NCI-H146 treated with DMSO at 0.1 percent for 48 hours (cell line): Measurements from ENCODE around the gene CLDN1.
A peak's percentile ranks its signal among the peaks of the same experiment; 100 is the strongest.
"Not testable (repeated sequence)": the region's sequence is repeated elsewhere in the genome, so short reads cannot be mapped to it uniquely, and the experiment has no call there.

ENCODE experiments used
- DNase-seq: peaks from one replicate; lab custom pipeline; 2025; ENCODE audit not compliant: unreplicated experiment; lab: John Stamatoyannopoulos, UW

Gene CLDN1

GRCh38 chr3:190294030-190294429 lies 28.2 kb downstream of the CLDN1 start:
- no peak for DNase-seq

GRCh38 chr3:190293621-190294020 lies 28.6 kb downstream of the CLDN1 start:
- no peak for DNase-seq

DNA sequence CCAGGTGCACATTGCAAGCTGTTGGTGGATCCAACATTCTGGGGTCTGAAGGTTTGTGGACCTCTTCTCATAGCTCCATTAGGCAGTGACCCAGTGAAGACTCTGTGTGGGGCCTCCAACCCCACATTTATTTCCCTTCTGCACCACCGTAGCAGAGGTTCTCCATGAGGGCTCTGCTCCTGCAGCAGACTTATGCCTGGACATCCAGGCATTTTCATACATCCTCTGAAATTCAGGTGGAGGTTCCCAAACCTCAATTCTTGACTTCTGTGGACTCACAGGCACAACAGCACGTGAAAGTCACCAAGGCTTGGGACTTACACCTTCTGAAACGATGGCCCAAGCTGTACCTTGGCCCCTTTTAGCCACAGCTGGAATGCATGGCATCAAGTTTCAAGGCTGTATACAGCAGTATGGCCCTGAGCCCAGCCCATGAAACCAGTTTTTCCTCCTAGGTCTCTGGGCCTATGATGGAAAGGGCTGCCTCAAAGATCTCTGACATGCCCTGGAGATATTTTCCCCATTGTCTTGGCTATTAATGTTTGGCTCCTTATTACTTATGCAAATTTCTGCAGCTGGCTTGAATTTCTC lies 30.2 kb downstream of the CLDN1 start:
- DNase-seq: no peak

DNA sequence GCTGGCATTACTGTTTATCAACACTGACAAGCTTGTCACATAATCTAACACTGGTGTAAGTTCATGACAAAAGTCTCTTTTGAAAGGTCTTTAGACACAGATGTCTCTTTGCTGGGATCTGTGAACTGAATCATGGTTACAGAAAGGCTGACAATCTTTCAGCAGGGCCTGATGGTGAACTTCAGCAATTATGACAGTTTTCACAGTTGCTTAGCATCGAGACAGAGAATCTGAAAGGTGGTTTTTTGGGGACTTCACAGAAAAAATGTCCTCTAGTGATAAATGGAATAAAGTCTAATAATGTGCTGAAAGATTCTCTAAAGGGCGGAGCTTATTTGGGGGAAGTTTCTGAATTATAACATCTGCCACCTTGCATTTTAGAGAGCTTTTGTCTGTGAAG lies 32.3 kb downstream of the CLDN1 start:
- DNase-seq: no peak

- DNase-seq: no peak
Observed at GRCh38 chr3:190288836-190289235, 33.4 kb downstream of the CLDN1 start.

DNA sequence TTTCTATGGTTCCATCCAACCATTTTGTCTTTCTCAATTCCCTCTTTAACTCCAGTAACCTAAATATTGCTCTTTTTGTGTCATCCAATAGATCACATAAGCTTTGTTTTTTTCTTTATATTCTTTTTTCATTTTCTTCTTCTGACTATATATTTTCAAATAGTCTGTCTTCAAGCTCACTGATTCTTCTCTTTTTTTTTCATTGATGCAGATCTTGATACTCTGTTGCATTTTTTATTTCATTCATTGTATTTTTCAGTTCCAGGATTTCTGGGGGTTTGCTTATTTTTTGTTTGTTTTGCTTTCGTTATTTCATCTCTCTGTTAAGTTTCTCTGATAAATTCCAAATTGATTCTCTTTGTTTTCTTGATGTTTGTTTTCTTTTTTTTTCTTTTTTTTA lies 36.2 kb downstream of the CLDN1 start:
- DNase-seq: no peak

DNA sequence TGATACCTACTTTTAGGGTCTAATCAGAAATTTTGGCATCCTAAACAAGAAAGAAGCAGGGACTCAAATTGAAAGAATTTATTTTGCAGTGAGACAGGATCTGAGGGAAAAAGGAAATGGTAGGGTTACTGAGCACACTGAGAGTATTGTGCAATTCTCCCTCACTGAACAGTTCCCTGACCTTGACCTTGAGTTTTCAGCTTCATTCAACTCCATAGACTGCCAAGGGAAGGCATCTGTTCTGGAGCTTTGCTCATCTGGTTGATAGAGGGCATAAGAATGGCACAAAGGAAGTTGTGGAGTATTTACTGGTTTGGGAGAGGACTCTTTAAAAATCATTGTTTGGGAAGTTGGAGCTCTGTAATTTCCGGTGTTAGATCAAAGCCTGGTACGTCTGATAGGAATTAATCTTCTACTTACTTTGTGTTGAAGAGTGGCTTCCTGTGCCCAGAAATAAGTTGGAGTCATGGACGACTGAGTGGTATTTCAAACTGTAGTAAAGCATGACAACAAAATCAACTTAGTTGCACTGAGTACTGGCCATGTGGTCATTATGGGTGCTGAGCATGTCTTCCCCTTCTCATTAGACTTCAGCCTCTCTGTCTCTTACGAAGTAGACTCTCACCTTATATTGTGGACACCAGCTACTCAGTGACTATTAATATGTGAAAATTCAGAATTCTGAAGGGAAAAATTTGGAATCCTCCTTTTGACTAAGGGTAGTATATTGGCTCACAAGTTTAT lies 40.8 kb downstream of the CLDN1 start:
- no peak for DNase-seq

GRCh38 chr3:190279690-190280089 lies 42.6 kb downstream of the CLDN1 start:
- DNase-seq: no peak

GRCh38 chr3:190272747-190273146 lies 49.5 kb downstream of the CLDN1 start:
- DNase-seq: no peak

- DNase-seq: no peak
Observed at GRCh38 chr3:190269101-190269500, 53.1 kb downstream of the CLDN1 start.

- not testable (repeated sequence) for DNase-seq
Observed at GRCh38 chr3:190267464-190267863, 54.8 kb downstream of the CLDN1 start.

GRCh38 chr3:190266913-190267290 lies 55.3 kb downstream of the CLDN1 start:
- DNase-seq: no peak

- no peak for DNase-seq
Observed at GRCh38 chr3:190266265-190266912, 55.9 kb downstream of the CLDN1 start.

DNA sequence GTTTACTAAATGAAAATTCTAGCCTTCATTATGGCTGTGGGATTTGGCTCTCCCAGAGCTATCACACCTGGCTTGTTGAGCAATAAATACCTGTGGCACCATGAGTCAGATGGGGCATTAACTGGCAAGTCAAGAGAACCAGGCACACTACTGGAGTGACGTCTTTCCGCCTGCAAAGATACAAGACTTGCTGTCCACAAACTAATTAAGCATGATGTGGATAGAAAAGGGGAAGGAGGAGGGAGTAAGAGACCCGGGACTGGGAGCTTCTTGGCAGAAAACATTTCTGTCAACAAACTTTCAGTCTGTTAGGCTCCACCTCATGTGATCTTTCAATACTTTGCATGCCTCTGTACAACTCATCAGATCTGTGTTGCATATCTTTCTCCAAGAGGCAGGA lies 56.5 kb downstream of the CLDN1 start:
- DNase-seq: no peak

DNA sequence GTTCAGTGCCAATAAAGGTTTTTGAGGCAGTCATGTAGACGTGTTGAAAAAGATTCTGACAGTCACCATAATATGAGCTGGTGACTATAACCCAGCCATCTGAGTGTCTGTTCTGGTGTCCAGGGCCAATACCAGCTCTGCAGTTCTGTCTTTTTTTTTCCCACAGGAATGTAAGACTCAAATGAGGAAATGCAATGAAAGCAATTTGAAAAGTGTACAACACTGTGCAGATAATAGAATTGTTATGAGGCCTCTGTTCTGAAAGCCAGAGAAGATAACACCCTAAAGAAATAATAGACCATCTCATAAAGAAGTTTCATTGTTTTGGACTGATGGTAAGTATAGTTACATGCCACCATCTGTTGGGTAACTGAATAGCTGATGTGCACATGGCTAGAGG lies 57.1 kb downstream of the CLDN1 start:
- no peak for DNase-seq

DNA sequence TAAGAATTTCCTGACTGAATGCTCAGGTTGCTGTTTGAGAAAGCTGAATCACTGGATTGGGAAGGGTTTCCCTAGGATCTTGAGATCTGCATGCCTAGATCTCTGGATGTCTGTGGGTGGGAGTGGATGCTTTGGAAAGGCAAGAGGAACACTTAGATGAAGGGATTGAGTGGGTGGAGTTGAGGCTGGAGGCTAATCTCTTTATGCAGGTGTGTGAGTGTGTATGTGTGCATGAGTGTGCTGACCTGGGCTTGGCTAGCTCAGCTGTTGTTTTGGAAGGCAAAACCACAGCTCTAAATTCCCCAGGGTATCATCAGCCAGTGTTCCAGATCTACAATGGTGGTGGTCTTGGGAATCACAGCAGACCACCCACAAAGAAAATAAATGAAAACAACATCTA lies 60.5 kb downstream of the CLDN1 start:
- no peak for DNase-seq

DNA sequence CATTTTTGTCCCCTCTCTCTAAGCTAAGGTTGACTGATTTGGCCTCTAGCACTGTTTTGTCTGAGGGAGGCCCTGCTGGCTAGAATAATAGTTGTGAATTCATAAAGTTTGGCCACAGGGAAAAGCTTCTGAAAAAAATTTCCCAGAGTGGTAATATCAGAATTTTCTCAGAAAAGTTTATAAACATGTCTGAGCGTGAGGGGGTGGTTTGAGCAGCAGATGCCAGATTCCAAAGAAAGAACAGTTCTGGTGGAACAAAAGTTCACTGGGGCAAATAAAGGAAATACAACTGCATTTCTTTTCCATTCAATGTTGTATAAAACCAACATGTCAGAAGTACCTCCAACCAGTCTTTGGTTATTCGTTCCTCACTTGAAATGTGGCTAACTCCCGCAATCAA lies 61.2 kb downstream of the CLDN1 start:
- no peak for DNase-seq

- DNase-seq: no peak
Observed at GRCh38 chr3:190260301-190260700, 61.9 kb downstream of the CLDN1 start.

DNA sequence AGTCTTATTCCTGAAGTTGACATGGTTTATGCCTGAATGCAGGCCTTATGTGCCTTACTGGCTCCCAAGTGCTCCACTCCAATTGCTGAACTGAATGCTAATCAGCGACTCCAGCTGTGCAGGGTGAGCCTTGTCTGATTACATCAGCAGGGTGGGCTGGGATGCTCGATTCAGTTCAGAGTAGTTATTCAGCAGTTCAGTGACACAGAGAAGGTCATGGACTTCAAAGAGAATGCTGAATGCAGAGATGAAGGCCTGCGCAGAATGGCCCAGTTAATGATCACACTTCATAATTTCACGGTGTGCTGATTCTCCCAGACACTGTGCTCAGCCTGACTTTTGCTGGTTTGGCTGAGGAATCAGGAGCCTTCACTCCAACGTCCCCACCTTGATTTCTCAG lies 63.6 kb downstream of the CLDN1 start:
- peak; percentile 45 for DNase-seq
